HG03457 (cell line): ENCODE data around the gene CARHSP1.
A peak's percentile ranks its signal among the peaks of the same experiment; 100 is the strongest.
"Not testable (repeated sequence)": the region's sequence is repeated elsewhere in the genome, so short reads cannot be mapped to it uniquely, and the experiment has no call there.

Source experiments
- ATAC-seq: cut with Tn5 transposase; IDR thresholded peaks from one replicate; pipeline ENCODE4 v1.9.1; 2021; ENCODE audit warnings: moderate number of reproducible peaks; ENCODE audit not compliant: unreplicated experiment

The CARHSP1 gene

GRCh38 chr16:8836797-8837196, 32.0 kb downstream of the CARHSP1 start:
- not testable (repeated sequence) for ATAC-seq

- ATAC-seq: no peak
Measured at GRCh38 chr16:8832717-8833105, 36.1 kb downstream of the CARHSP1 start.

DNA sequence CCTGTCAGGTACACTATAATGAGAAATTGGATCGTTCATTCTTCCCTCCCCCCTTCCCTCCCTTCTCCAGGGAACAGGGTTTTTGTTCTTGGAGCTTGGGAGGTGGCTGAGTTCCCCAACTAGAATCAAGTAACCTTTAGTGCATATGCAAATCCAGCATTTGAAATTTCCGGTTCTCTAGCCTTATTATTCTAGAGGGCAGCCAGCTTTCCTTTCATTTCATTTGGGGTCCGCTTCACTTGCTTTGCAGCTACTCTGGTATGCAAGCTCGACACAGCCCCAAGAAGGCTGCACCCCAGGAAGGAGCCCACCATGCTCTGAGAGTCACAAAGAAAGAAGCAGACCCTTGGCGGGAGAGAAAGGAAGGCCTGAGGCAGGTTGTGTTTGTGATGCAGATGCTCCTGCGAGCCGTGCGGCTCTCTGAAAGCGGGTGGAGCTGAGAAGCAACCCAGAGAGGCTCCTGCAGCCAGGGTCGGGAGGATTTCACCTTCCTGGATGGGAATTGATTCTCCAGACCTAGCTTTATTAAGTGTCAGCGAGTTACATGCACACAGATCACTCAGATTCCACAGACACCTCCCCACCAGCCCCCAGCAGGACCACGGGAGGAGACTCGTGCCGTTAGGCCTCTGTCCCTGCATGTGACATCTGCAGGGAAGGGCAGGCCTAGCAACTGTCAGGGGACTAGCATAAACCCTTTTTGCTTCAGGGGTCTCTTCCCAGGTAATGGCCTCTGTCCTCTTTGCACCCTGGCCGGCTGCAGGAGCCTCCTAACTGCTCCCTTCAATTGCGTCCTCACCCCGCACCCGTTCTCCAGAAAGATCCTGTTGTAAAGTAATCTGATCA, 36.7 kb downstream of the CARHSP1 start:
- ATAC-seq: no peak

- no peak for ATAC-seq
Measured at GRCh38 chr16:8831450-8831849, 37.4 kb downstream of the CARHSP1 start.

DNA sequence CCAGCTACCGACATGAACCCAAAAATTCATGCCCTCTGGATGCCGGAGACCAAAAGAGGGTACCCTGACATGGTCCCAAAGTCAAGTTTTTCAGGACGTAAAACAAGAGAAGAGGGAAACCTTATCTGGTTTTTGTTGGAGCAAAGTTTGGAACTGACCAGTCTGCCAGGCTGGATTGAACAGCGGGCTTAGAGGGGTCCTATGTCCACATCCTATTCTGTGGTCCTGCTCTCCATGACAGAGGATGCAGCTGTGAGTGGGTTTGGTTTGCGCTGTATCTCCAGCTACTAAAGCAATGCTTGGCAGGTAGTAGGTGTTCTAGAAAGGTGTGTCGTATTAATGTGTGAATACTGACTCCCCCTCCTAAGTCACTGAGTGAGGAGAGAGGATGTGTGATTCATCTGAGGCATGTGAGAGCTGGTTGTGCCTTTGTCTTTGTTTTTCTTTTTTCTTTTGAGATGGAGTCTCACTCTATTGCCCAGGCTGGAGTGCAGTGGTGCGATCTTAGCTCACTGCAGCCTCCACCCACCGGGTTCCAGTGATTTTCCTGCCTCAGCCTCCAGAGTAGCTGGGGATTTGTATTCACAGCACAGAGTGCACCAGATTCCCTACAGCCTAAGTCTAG, 40.2 kb downstream of the CARHSP1 start:
- no peak for ATAC-seq

DNA sequence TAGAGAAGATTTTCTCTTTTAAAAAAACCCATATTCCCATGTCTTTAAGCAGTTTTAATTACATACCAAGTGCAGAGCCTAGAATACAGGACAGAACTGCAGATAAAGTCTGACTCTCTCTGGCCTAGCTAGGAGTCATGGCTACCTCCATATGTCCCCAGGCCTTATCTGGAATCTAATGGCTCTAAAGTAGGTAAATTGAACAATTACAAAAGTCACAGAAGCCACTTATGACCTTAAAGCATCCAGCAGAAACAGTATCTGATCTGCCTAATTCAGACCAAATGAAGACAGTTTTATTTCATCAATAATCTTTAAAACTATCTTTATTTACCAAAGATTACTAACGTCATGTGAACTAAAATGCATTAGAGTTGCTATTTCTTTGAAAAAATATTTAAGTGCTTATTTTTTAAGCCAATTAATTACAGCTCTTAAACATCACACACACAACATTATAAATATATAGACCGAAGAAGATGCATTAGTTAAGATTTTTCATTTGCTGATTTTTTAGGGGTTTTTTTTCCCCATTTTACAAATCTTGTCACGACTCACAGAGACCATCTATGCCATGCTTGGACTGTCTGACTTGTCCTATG, 42.4 kb downstream of the CARHSP1 start:
- ATAC-seq: no peak

GRCh38 chr16:8822403-8822802, 46.4 kb downstream of the CARHSP1 start:
- no peak for ATAC-seq

DNA sequence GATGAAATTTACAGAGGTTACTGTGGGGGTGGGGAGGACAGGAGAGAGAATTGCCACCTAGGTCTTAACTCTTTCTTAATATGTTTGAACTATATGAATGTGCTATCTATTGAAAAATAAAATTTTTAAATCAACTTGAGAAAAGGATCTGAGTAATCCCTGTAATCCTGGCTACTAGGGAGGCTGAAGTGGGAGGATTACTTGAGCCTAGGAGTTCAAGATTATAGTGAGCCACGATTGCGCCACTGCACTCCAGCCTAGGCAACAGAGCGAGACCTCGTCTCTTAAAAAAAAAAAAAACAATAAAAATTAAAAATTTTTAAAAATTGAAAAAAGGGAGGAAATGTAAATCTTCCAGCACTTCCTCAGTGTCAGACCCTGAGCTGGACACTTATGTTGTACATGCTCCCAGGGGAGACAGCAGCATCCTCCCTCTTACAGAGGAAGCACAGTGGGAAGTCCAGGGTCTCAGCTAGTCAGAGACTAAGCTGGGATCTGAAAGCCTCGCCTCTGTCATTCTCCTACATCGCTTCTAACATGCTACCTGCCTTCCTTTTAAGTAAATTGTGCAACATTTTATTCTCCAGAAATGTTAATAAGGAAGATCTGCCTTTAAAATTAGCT, 49.3 kb downstream of the CARHSP1 start:
- ATAC-seq: no peak

DNA sequence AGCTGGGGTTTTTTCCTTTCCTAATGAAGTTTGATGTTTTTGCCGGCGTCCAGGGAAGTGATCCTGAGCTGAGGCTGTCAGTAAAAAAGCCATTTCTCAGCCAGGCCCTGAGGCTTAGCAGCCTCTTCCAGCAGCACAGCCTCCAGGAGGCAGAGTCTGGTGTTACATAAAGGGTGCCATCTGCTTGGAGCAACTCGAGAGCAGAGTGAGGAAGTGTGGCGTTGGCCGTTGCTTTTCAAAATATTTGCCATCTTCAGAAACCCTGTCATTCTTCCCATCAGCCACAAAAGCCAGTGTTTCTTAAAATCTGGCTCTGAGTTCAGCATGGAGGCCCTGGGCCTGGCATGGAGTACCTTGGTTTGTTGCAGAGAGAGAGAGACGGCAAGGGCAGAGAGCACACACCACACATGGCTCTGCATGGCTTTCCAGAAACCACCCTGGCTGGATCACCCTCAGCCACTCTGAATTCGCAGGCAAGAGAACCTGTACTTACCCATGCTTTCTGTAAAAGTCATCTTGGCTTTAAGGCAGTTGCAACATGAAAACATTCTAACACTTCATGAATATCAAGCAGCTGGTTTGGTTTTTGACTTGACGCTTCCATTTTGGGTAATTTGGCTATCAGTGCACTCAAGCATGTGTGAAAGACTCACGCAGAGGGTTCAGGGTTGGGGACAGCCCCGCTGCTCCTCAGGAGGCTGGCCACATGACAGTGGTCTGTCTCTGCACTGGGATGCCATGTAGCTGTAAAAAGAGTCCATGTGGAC, 50.1 kb downstream of the CARHSP1 start:
- peak; percentile 70 for ATAC-seq

GRCh38 chr16:8816967-8817655, 51.7 kb downstream of the CARHSP1 start:
- no peak for ATAC-seq

- ATAC-seq: no peak
Measured at GRCh38 chr16:8814095-8814806, 54.6 kb downstream of the CARHSP1 start.

GRCh38 chr16:8812162-8812843, 56.5 kb downstream of the CARHSP1 start:
- ATAC-seq: no peak

- ATAC-seq: no peak
Measured at GRCh38 chr16:8808613-8809353, 60.0 kb downstream of the CARHSP1 start.

DNA sequence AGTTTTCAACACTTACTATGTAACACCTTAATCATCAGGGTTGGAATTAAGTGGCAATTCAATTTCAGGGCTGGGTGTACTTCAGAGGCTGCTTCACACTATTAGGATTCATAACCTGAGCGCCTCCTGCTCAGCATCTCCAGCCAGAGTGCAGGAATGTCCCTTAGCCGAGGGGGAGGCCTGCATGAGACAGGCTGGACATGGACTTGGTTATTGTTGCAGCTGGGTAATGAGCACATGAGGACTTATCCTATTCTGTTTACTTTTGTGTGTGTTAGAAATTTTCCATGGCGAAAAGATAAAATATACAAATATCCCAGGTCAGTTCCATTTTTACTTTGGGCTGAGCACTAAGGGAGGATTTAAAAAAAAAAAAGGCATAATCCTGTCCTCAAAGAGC, 60.8 kb downstream of the CARHSP1 start:
- ATAC-seq: no peak

- no peak for ATAC-seq
Measured at GRCh38 chr16:8807189-8807588, 61.6 kb downstream of the CARHSP1 start.

GRCh38 chr16:8806272-8806983, 62.4 kb downstream of the CARHSP1 start:
- no peak for ATAC-seq

GRCh38 chr16:8804313-8804712, 64.5 kb downstream of the CARHSP1 start:
- no peak for ATAC-seq

- ATAC-seq: not testable (repeated sequence)
Measured at GRCh38 chr16:8803733-8804132, 65.1 kb downstream of the CARHSP1 start.
